PFSK-1 (cell line): ENCODE data around the gene MSH4.

Experiments used
- FOXP2 ChIP-seq: optimal IDR thresholded peaks from 2 replicates; pipeline ENCODE3; 2011; ENCODE audit warnings: borderline replicate concordance, control low read depth, inconsistent platforms; ENCODE audit not compliant: insufficient read depth; ENCODE audit errors: extremely low read length, extremely low read depth
- POLR2AphosphoS5 ChIP-seq: IDR thresholded peaks from 2 replicates; pipeline ENCODE4 v1.6.1; 2012; ENCODE audit warnings: low read depth, mild to moderate bottlenecking, control low read depth, low read length, moderate library complexity
- REST ChIP-seq, 2 experiments: IDR thresholded peaks; 2 replicates each; pipeline versions ENCODE4 v1.6.1 to v1.8.0; 2011 to 2012; ENCODE audit warnings: low read depth in 2 of 2, low read length in 2 of 2, control low read depth in 1 of 2, inconsistent platforms in 1 of 2, mild to moderate bottlenecking in 1 of 2, moderate library complexity in 1 of 2; ENCODE audit not compliant: insufficient read depth in 1 of 2
- SIN3A ChIP-seq: IDR thresholded peaks from 2 replicates; pipeline ENCODE4 v1.6.1; 2012; ENCODE audit warnings: mild to moderate bottlenecking, low read length, moderate library complexity, borderline replicate concordance; ENCODE audit not compliant: insufficient read depth
- TAF1 ChIP-seq: IDR thresholded peaks from 2 replicates; pipeline ENCODE4 v1.6.1; 2012; ENCODE audit warnings: low read length, control low read depth, borderline replicate concordance; ENCODE audit not compliant: insufficient read depth

GRCh38 chr1:75765697-75766355 lies 30.9 kb upstream of the MSH4 start:
- TF ChIP-seq POLR2AphosphoS5, result no peak
- no peak for TF ChIP-seq REST (IDR thresholded peaks at IDR 0.05; ENCODE audit: insufficient read depth in 1 of 2, low read depth in 2 of 2, low read length in 2 of 2)
- no peak for TF ChIP-seq SIN3A
- TF ChIP-seq TAF1, result no peak
- no peak for TF ChIP-seq FOXP2
